ENCODE data around the gene TMC1.

The TMC1 gene

DNA sequence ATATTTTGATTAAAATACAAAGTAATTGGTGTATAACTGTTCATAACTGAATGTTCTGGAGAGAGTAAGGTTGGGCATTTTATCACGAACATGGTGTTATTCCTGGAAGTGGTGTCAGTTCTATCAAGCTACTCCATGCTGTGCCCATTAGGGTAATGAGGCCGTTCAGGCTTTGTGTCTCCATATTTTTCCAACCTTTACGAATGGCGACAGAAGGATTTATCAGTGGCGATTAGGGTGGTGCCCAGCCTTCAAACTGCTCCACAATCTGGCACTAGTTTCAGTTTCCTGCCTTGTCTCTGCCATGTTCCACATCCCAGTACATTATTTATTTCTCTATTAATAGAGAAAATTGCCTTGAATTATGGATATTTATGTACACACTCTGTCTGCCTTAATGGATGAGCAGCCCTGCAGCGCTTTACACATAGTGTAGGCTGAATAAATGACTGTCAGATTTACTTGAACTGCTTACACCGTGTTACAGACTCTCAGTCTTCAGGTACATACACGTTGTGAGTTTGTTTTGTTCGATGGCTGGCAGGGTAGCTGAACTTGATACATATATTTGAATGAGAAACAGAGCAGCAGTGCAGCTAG, 23.9 kb upstream of the TMC1 start:
- peak; percentile 59 for ATAC-seq
- TF ChIP-seq TOX (CRISPR knock-in tag; IDR thresholded peaks at IDR 0.05; ENCODE audit: borderline replicate concordance) (no peak), TCF4 (CRISPR knock-in tag; IDR thresholded peaks at IDR 0.05; ENCODE audit: borderline replicate concordance) (no peak), CSDC2 (CRISPR knock-in tag; IDR thresholded peaks at IDR 0.05) (no peak), ARNTL (CRISPR knock-in tag; IDR thresholded peaks at IDR 0.05; ENCODE audit: borderline replicate concordance, low read depth) (no peak), BACH2 (CRISPR knock-in tag; IDR thresholded peaks at IDR 0.05; ENCODE audit: borderline replicate concordance) (no peak), ZC3H10 (CRISPR knock-in tag; IDR thresholded peaks at IDR 0.05) (no peak), ZFP3 (CRISPR knock-in tag; IDR thresholded peaks at IDR 0.05) (no peak), ZNF565 (CRISPR knock-in tag; conservative IDR thresholded peaks at IDR 0.05; ENCODE audit: low read depth) (no peak), OSR1 (CRISPR knock-in tag; IDR thresholded peaks at IDR 0.05) (no peak), ZNF8 (CRISPR knock-in tag; IDR thresholded peaks at IDR 0.05) (no peak), ISL1 (CRISPR knock-in tag; IDR thresholded peaks at IDR 0.05) (no peak), ZFP30 (CRISPR knock-in tag; IDR thresholded peaks at IDR 0.05) (no peak), PPARA (CRISPR knock-in tag; IDR thresholded peaks at IDR 0.05; ENCODE audit: borderline replicate concordance) (no peak), ESRRG (CRISPR knock-in tag; IDR thresholded peaks at IDR 0.05) (no peak)
- TF ChIP-seq, protein P1, sequence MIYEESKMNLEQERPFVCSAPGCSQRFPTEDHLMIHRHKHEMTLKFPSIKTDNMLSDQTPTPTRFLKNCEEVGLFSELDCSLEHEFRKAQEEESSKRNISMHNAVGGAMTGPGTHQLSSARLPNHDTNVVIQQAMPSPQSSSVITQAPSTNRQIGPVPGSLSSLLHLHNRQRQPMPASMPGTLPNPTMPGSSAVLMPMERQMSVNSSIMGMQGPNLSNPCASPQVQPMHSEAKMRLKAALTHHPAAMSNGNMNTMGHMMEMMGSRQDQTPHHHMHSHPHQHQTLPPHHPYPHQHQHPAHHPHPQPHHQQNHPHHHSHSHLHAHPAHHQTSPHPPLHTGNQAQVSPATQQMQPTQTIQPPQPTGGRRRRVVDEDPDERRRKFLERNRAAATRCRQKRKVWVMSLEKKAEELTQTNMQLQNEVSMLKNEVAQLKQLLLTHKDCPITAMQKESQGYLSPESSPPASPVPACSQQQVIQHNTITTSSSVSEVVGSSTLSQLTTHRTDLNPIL (CRISPR knock-in tag; IDR thresholded peaks at IDR 0.05; ENCODE audit: low read depth), result no peak
- TF ChIP-seq, protein P2, sequence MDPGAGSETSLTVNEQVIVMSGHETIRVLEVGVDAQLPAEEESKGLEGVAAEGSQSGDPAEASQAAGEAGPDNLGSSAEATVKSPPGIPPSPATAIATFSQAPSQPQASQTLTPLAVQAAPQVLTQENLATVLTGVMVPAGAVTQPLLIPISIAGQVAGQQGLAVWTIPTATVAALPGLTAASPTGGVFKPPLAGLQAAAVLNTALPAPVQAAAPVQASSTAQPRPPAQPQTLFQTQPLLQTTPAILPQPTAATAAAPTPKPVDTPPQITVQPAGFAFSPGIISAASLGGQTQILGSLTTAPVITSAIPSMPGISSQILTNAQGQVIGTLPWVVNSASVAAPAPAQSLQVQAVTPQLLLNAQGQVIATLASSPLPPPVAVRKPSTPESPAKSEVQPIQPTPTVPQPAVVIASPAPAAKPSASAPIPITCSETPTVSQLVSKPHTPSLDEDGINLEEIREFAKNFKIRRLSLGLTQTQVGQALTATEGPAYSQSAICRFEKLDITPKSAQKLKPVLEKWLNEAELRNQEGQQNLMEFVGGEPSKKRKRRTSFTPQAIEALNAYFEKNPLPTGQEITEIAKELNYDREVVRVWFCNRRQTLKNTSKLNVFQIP (CRISPR knock-in tag; IDR thresholded peaks at IDR 0.05; ENCODE audit: borderline replicate concordance, low read depth), result no peak
- TF ChIP-seq, protein P3, sequence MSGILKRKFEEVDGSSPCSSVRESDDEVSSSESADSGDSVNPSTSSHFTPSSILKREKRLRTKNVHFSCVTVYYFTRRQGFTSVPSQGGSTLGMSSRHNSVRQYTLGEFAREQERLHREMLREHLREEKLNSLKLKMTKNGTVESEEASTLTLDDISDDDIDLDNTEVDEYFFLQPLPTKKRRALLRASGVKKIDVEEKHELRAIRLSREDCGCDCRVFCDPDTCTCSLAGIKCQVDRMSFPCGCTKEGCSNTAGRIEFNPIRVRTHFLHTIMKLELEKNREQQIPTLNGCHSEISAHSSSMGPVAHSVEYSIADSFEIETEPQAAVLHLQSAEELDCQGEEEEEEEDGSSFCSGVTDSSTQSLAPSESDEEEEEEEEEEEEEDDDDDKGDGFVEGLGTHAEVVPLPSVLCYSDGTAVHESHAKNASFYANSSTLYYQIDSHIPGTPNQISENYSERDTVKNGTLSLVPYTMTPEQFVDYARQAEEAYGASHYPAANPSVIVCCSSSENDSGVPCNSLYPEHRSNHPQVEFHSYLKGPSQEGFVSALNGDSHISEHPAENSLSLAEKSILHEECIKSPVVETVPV (CRISPR knock-in tag; IDR thresholded peaks at IDR 0.05), result no peak
- TF ChIP-seq, protein P4, sequence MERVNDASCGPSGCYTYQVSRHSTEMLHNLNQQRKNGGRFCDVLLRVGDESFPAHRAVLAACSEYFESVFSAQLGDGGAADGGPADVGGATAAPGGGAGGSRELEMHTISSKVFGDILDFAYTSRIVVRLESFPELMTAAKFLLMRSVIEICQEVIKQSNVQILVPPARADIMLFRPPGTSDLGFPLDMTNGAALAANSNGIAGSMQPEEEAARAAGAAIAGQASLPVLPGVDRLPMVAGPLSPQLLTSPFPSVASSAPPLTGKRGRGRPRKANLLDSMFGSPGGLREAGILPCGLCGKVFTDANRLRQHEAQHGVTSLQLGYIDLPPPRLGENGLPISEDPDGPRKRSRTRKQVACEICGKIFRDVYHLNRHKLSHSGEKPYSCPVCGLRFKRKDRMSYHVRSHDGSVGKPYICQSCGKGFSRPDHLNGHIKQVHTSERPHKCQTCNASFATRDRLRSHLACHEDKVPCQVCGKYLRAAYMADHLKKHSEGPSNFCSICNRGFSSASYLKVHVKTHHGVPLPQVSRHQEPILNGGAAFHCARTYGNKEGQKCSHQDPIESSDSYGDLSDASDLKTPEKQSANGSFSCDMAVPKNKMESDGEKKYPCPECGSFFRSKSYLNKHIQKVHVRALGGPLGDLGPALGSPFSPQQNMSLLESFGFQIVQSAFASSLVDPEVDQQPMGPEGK (CRISPR knock-in tag; IDR thresholded peaks at IDR 0.05; ENCODE audit: borderline replicate concordance), result no peak

- ATAC-seq, result no peak
- TF ChIP-seq ARNTL (CRISPR knock-in tag; IDR thresholded peaks at IDR 0.05; ENCODE audit: borderline replicate concordance, low read depth) (no peak), ZNF70 (CRISPR knock-in tag; IDR thresholded peaks at IDR 0.05) (no peak), SNAI2 (CRISPR knock-in tag; IDR thresholded peaks at IDR 0.05) (no peak), GLIS3 (CRISPR knock-in tag; IDR thresholded peaks at IDR 0.05) (no peak), ESRRG (CRISPR knock-in tag; IDR thresholded peaks at IDR 0.05) (no peak), TOX (CRISPR knock-in tag; IDR thresholded peaks at IDR 0.05; ENCODE audit: borderline replicate concordance) (no peak), ZC3H10 (CRISPR knock-in tag; IDR thresholded peaks at IDR 0.05) (no peak), CSDC2 (CRISPR knock-in tag; IDR thresholded peaks at IDR 0.05) (no peak), ZFP3 (CRISPR knock-in tag; IDR thresholded peaks at IDR 0.05) (no peak), OSR1 (CRISPR knock-in tag; IDR thresholded peaks at IDR 0.05) (no peak), TCF4 (CRISPR knock-in tag; IDR thresholded peaks at IDR 0.05; ENCODE audit: borderline replicate concordance) (no peak), ISL1 (CRISPR knock-in tag; IDR thresholded peaks at IDR 0.05) (no peak)
- TF ChIP-seq, protein P4 (CRISPR knock-in tag; IDR thresholded peaks at IDR 0.05; ENCODE audit: borderline replicate concordance), result no peak
- TF ChIP-seq, protein P3 (CRISPR knock-in tag; IDR thresholded peaks at IDR 0.05), result no peak
- TF ChIP-seq, protein P2 (CRISPR knock-in tag; IDR thresholded peaks at IDR 0.05; ENCODE audit: borderline replicate concordance, low read depth), result no peak
- TF ChIP-seq, protein P5, sequence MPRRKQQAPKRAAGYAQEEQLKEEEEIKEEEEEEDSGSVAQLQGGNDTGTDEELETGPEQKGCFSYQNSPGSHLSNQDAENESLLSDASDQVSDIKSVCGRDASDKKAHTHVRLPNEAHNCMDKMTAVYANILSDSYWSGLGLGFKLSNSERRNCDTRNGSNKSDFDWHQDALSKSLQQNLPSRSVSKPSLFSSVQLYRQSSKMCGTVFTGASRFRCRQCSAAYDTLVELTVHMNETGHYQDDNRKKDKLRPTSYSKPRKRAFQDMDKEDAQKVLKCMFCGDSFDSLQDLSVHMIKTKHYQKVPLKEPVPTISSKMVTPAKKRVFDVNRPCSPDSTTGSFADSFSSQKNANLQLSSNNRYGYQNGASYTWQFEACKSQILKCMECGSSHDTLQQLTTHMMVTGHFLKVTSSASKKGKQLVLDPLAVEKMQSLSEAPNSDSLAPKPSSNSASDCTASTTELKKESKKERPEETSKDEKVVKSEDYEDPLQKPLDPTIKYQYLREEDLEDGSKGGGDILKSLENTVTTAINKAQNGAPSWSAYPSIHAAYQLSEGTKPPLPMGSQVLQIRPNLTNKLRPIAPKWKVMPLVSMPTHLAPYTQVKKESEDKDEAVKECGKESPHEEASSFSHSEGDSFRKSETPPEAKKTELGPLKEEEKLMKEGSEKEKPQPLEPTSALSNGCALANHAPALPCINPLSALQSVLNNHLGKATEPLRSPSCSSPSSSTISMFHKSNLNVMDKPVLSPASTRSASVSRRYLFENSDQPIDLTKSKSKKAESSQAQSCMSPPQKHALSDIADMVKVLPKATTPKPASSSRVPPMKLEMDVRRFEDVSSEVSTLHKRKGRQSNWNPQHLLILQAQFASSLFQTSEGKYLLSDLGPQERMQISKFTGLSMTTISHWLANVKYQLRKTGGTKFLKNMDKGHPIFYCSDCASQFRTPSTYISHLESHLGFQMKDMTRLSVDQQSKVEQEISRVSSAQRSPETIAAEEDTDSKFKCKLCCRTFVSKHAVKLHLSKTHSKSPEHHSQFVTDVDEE (CRISPR knock-in tag; IDR thresholded peaks at IDR 0.05), result no peak
Observed at GRCh38 chr9:72506615-72507014, 14.8 kb upstream of the TMC1 start.

All from SK-N-SH treated with all-trans-retinoic acid at 6 μM for 48 hours (cell line).